Right atrium auricular region (tissue), 2 donors: Measurements from ENCODE around the gene SCYGR6. TPM values are rescaled to one million over a fixed set of nuclear protein-coding genes. Genes with fewer than 3 reads are reported as not detected.
"Not testable (repeated sequence)": the region's sequence is repeated elsewhere in the genome, so short reads cannot be mapped to it uniquely, and the experiment has no call there.

Source experiments
- DNase-seq: peaks from one replicate; pipeline ENCODE4 v3.0.0-alpha.2; 2019; ENCODE audit warnings: low spot score
- H3K27ac ChIP-seq, 2 donors: fragments of 200-600 bp; sonication (generic); 1 replicate in 1 of 2; 2 replicates in 1 of 2; pipeline ENCODE4 v1.5.1; 2016 to 2019
- H3K27me3 ChIP-seq, 2 donors: fragments of 200-600 bp; sonication (generic); one replicate each; pipeline versions ENCODE4 v1.5.1 to v1.6.0; 2017 to 2019
- H3K36me3 ChIP-seq: fragments of 200-600 bp; sonication (generic); one replicate; pipeline ENCODE4 v1.5.1; 2016
- H3K4me1 ChIP-seq, 2 donors: fragments of 200-600 bp; sonication (generic); one replicate each; pipeline versions ENCODE4 v1.5.1 to v1.6.0; 2017 to 2019
- H3K4me3 ChIP-seq, 2 donors: fragments of 200-600 bp; sonication (generic); 1 replicate in 1 of 2; 2 replicates in 1 of 2; pipeline ENCODE4 v1.5.1; 2017 to 2019; ENCODE audit warnings: mild to moderate bottlenecking in 1 of 2, moderate library complexity in 1 of 2
- H3K9me3 ChIP-seq, 2 donors: fragments of 200-600 bp; sonication (generic); one replicate each; pipeline ENCODE4 v1.5.1; 2019
- CTCF ChIP-seq, 2 donors: fragments of 200-600 bp; sonication (generic); IDR thresholded peaks; one replicate each; pipeline ENCODE4 v1.5.1; 2019; ENCODE audit warnings: antibody characterized with exemption in 2 of 2
- total RNA-seq, 2 donors: library from RNA; depleted of rRNA; stranded (reverse); fragments of >200 nt; gene quantifications; one replicate each; pipeline ENCODE4 v1.1.0, GENCODE V29; 2016

The SCYGR6 gene
- total RNA-seq, 2 donors from 2014 or later: not detected

- peak; percentile 89 for DNase-seq
- Histone ChIP-seq H3K9me3 (no peaks in the 10 kb centered on the region), H3K27me3 (no peaks in the 10 kb centered on the region), H3K4me3 (no peak overlapping the region), H3K36me3 (no peaks in the 10 kb centered on the region), H3K27ac (peak overlapping the region in 1 of 2 donors; percentile 17), H3K4me1 (peaks cover 0 to 11% of the 10 kb centered on the region in 2 donors)
- TF ChIP-seq CTCF (IDR thresholded peaks at IDR 0.05): peak; percentile 73 to 88
Measured at GRCh38 chr2:227766373-227766883, 41.9 kb upstream of the SCYGR6 start.

GRCh38 chr2:227765788-227766372 lies 41.3 kb upstream of the SCYGR6 start:
- Histone ChIP-seq H3K9me3 (no peaks in the 10 kb centered on the region), H3K4me3 (no peak overlapping the region), H3K27ac (peak overlapping the region in 1 of 2 donors; percentile 17), H3K4me1 (peaks cover 0 to 11% of the 10 kb centered on the region in 2 donors), H3K36me3 (no peaks in the 10 kb centered on the region), H3K27me3 (no peaks in the 10 kb centered on the region)
- no peak for DNase-seq
- TF ChIP-seq CTCF (IDR thresholded peaks at IDR 0.05): no peak

- no peaks in the 10 kb centered on the region for H3K27me3 ChIP-seq
- H3K9me3 ChIP-seq: no peaks in the 10 kb centered on the region
- no peak overlapping the region for H3K4me3 ChIP-seq
- no peak overlapping the region for H3K27ac ChIP-seq
- no peak for DNase-seq
- no peak for TF ChIP-seq CTCF (IDR thresholded peaks at IDR 0.05)
- no peaks in the 10 kb centered on the region for H3K36me3 ChIP-seq
- H3K4me1 ChIP-seq: peaks cover 0 to 11% of the 10 kb centered on the region in 2 donors
Measured at GRCh38 chr2:227761740-227762476, 37.4 kb upstream of the SCYGR6 start.

- DNase-seq: no peak
- no peaks in the 10 kb centered on the region for H3K9me3 ChIP-seq
- H3K27ac ChIP-seq: no peak overlapping the region
- H3K36me3 ChIP-seq: no peaks in the 10 kb centered on the region
- H3K27me3 ChIP-seq: no peaks in the 10 kb centered on the region
- H3K4me3 ChIP-seq: no peak overlapping the region
- no peak for TF ChIP-seq CTCF (IDR thresholded peaks at IDR 0.05)
- no peaks in the 10 kb centered on the region for H3K4me1 ChIP-seq
Measured at GRCh38 chr2:227759411-227760118, 35.0 kb upstream of the SCYGR6 start.

GRCh38 chr2:227756261-227756660 lies 31.7 kb upstream of the SCYGR6 start:
- H3K27ac ChIP-seq, H3K27me3 ChIP-seq, H3K4me3 ChIP-seq, DNase-seq, H3K4me1 ChIP-seq, H3K36me3 ChIP-seq, H3K9me3 ChIP-seq: not testable (repeated sequence)

- H3K27ac ChIP-seq: no peak overlapping the region
- no peak for DNase-seq
- H3K27me3 ChIP-seq: no peaks in the 10 kb centered on the region
- H3K9me3 ChIP-seq: no peaks in the 10 kb centered on the region
- H3K4me3 ChIP-seq: no peak overlapping the region
- no peaks in the 10 kb centered on the region for H3K36me3 ChIP-seq
- TF ChIP-seq CTCF (IDR thresholded peaks at IDR 0.05): no peak
- H3K4me1 ChIP-seq: no peaks in the 10 kb centered on the region
Measured at GRCh38 chr2:227748079-227748478, 23.5 kb upstream of the SCYGR6 start.
